Loucy (cell line): ENCODE results near the gene BICRA.
A peak's percentile ranks its signal among the peaks of the same experiment; 100 is the strongest.

Experiments used
- H2AFZ ChIP-seq: fragments of 200-600 bp; sonication (generic); 2 replicates; pipeline ENCODE4 v1.6.0; 2016; ENCODE audit warnings: antibody characterized with exemption, mild to moderate bottlenecking, low read length, moderate library complexity
- H3F3A ChIP-seq: fragments of 200-600 bp; 2 replicates; pipeline ENCODE4 v1.6.0; 2016; ENCODE audit warnings: antibody characterized with exemption, low read depth, mild to moderate bottlenecking
- H3K27me3 ChIP-seq: fragments of 200-600 bp; sonication (generic); 2 replicates; pipeline ENCODE4 v1.6.1; 2014; ENCODE audit warnings: low read length, mild to moderate bottlenecking; ENCODE audit not compliant: insufficient read depth, poor library complexity, severe bottlenecking
- H3K36me3 ChIP-seq: fragments of 200-600 bp; sonication (generic); 2 replicates; pipeline ENCODE4 v1.6.1; 2016; ENCODE audit warnings: low read length; ENCODE audit not compliant: insufficient read depth
- H3K4me1 ChIP-seq: fragments of 200-600 bp; sonication (generic); 2 replicates; pipeline ENCODE4 v1.5.1; 2014; ENCODE audit warnings: low read length, mild to moderate bottlenecking; ENCODE audit not compliant: insufficient read depth, poor library complexity, severe bottlenecking
- H3K4me2 ChIP-seq: fragments of 200-600 bp; sonication (generic); 2 replicates; pipeline ENCODE4 v1.6.0; 2014; ENCODE audit warnings: antibody characterized with exemption, low read length, low read depth, mild to moderate bottlenecking; ENCODE audit not compliant: poor library complexity, severe bottlenecking
- H3K4me3 ChIP-seq: fragments of 200-600 bp; sonication (generic); 2 replicates; pipeline ENCODE4 v1.5.1; 2014; ENCODE audit warnings: low read length, mild to moderate bottlenecking, mixed read lengths; ENCODE audit not compliant: poor library complexity, severe bottlenecking
- H3K79me2 ChIP-seq: fragments of 200-600 bp; sonication (generic); 2 replicates; pipeline ENCODE4 v1.6.1; 2014; ENCODE audit warnings: low read length; ENCODE audit not compliant: insufficient read depth
- H3K9ac ChIP-seq: fragments of 200-600 bp; sonication (generic); 2 replicates; pipeline ENCODE4 v1.6.0; 2014; ENCODE audit warnings: mild to moderate bottlenecking, low read depth, low read length, moderate library complexity; ENCODE audit not compliant: poor library complexity, severe bottlenecking
- H3K9me2 ChIP-seq: fragments of 200-600 bp; sonication (generic); replicated peaks from 2 replicates; pipeline ENCODE4 v1.6.1; 2016; ENCODE audit warnings: low read depth, low read length, mixed read lengths
- H3K9me3 ChIP-seq: fragments of 200-600 bp; sonication (generic); 2 replicates; pipeline ENCODE4 v1.6.1; 2014; ENCODE audit warnings: mild to moderate bottlenecking, antibody characterized with exemption, low read length, low read depth; ENCODE audit not compliant: insufficient read depth
- H4K20me1 ChIP-seq: fragments of 200-600 bp; sonication (generic); 2 replicates; pipeline ENCODE4 v1.6.0; 2014; ENCODE audit warnings: antibody characterized with exemption, low read length, mild to moderate bottlenecking; ENCODE audit not compliant: insufficient read depth, poor library complexity, severe bottlenecking
- CTCF ChIP-seq: fragments of 200-600 bp; sonication (generic); conservative IDR thresholded peaks from 2 replicates; pipeline ENCODE4 v1.5.1; 2014; ENCODE audit warnings: mild to moderate bottlenecking, antibody characterized with exemption, low read length
- EZH2phosphoT487 ChIP-seq: fragments of 200-600 bp; IDR thresholded peaks from 2 replicates; pipeline ENCODE4 v1.6.1; 2018; ENCODE audit warnings: antibody characterized with exemption, mild to moderate bottlenecking, moderate library complexity, borderline replicate concordance

Gene BICRA

DNA sequence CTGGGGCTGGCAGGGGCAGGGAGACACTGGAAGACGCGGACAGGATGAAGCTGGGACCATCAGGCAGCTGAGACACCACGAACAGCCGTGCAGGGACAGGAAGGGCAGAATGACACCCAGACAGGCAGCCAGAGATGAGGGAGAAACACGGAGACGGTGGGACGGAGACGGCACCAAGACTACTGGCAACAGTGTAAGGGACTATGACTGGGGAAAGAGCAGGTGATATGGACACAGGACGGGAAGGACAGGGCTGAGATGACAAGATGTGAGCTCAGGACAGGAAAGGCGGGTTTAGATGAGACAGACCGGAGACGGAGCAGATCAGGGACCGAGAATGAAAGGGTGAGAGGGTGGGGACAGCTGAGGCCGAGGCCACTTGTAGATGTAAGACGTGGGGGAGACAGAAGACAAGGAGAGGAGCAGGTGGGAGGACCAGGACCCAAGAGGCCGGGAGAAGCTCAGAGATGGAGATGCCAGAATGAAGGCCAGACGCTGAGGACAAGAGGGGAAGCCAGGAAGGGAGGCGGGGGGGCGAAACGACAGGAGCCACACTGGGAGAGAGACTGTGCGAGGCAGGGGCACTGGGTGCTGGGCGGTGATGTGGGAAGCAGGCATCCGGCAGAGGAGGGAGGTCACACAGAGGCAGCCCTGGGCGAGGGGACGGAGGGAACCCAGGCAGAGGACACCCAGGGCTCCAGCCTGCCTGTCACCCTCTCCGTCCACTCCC is 86.8 kb downstream of the BICRA start:
- H3K27me3 ChIP-seq = no peaks in the 10 kb centered on the region
- H3K9me3 ChIP-seq = no peaks in the 10 kb centered on the region
- H3K4me3 ChIP-seq = no peak overlapping the region
- no peaks in the 10 kb centered on the region for H3K4me1 ChIP-seq
- no peak overlapping the region for H3K9ac ChIP-seq
- peaks cover 6% of the 10 kb centered on the region; the same call in 1 of the 2 replicates for H3K36me3 ChIP-seq
- no peaks in the 10 kb centered on the region for H3K79me2 ChIP-seq
- H3K9me2 ChIP-seq = no peaks in the 10 kb centered on the region
- H4K20me1 ChIP-seq = no peaks in the 10 kb centered on the region
- H2AFZ ChIP-seq = no peak overlapping the region
- no peaks in the 10 kb centered on the region for H3F3A ChIP-seq
- no peak for TF ChIP-seq CTCF
- no peak for TF ChIP-seq EZH2phosphoT487
- H3K4me2 ChIP-seq = no peak overlapping the region

GRCh38 chr19:47696635-47697034 is 87.7 kb downstream of the BICRA start:
- Histone ChIP-seq H3K9me3 (no peaks in the 10 kb centered on the region), H3K9me2 (no peaks in the 10 kb centered on the region), H3K4me3 (no peak overlapping the region), H4K20me1 (no peaks in the 10 kb centered on the region), H3K9ac (no peak overlapping the region), H3F3A (no peaks in the 10 kb centered on the region), H3K79me2 (no peaks in the 10 kb centered on the region), H3K4me2 (no peak overlapping the region), H3K36me3 (peaks cover 6% of the 10 kb centered on the region; the same call in 1 of the 2 replicates), H3K4me1 (no peaks in the 10 kb centered on the region), H2AFZ (no peak overlapping the region), H3K27me3 (no peaks in the 10 kb centered on the region)
- TF ChIP-seq CTCF (no peak), EZH2phosphoT487 (no peak)

GRCh38 chr19:47697863-47698609 is 89.1 kb downstream of the BICRA start:
- H3K4me2 ChIP-seq = no peak overlapping the region
- H3K4me3 ChIP-seq = no peak overlapping the region
- no peak overlapping the region for H3K9ac ChIP-seq

More at GRCh38 chr19:47697863-47698609, 89.1 kb downstream of the BICRA start:
- H3K36me3 ChIP-seq = peaks cover 6% of the 10 kb centered on the region; the same call in 1 of the 2 replicates
- H3K27me3 ChIP-seq = no peaks in the 10 kb centered on the region
- no peaks in the 10 kb centered on the region for H3K4me1 ChIP-seq
- no peaks in the 10 kb centered on the region for H3F3A ChIP-seq
- H4K20me1 ChIP-seq = no peaks in the 10 kb centered on the region
- H2AFZ ChIP-seq = no peak overlapping the region
- no peaks in the 10 kb centered on the region for H3K9me3 ChIP-seq
- no peaks in the 10 kb centered on the region for H3K9me2 ChIP-seq
- H3K79me2 ChIP-seq = no peaks in the 10 kb centered on the region
- peak; percentile 91 for TF ChIP-seq CTCF
- TF ChIP-seq EZH2phosphoT487 = no peak
